ENCODE data around the gene INSC.

- TF ChIP-seq CTCF (conservative IDR thresholded peaks at IDR 0.05; ENCODE audit: low read depth, low read length) (no peak), EZH2 (IDR thresholded peaks at IDR 0.05; ENCODE audit: borderline replicate concordance, low read depth, low read length, poor library complexity, severe bottlenecking) (no peak)
Measured at GRCh38 chr11:15150507-15150906, 35.8 kb downstream of the INSC start.

Measured in A673 (cell line).